Epithelial cell of esophagus (primary cell): ENCODE results near the gene CHRNG.
"Not testable (repeated sequence)": the region's sequence is repeated elsewhere in the genome, so short reads cannot be mapped to it uniquely, and the experiment has no call there.

Source experiments
- DNase-seq: peaks from one replicate; pipeline ENCODE4 v3.0.0; 2010; ENCODE audit warnings: low read depth
- H3K4me3 ChIP-seq: 2 replicates; pipeline ENCODE4 v1.5.1; 2011; ENCODE audit warnings: mild to moderate bottlenecking, low read length, control low read depth
- CTCF ChIP-seq: IDR thresholded peaks from 2 replicates; pipeline ENCODE4 v1.5.1; 2011; ENCODE audit warnings: low read depth, mild to moderate bottlenecking, low read length, control low read depth, inconsistent platforms; ENCODE audit not compliant: insufficient read depth; ENCODE audit errors: missing control alignments

CHRNG gene

GRCh38 chr2:232569541-232569940 lies 30.0 kb downstream of the CHRNG start:
- no peak overlapping the region for H3K4me3 ChIP-seq

GRCh38 chr2:232570481-232570880 lies 31.0 kb downstream of the CHRNG start:
- not testable (repeated sequence) for H3K4me3 ChIP-seq, DNase-seq

More at GRCh38 chr2:232569541-232569940, 30.0 kb downstream of the CHRNG start:
- no peak for DNase-seq
- TF ChIP-seq CTCF = no peak

GRCh38 chr2:232571026-232571474 lies 31.6 kb downstream of the CHRNG start:
- H3K4me3 ChIP-seq = no peak overlapping the region
- no peak for TF ChIP-seq CTCF
- DNase-seq = no peak

GRCh38 chr2:232573042-232573441 lies 33.5 kb downstream of the CHRNG start:
- TF ChIP-seq CTCF = no peak
- no peak for DNase-seq
- H3K4me3 ChIP-seq = no peak overlapping the region

GRCh38 chr2:232573771-232574435 lies 34.4 kb downstream of the CHRNG start:
- DNase-seq = no peak
- H3K4me3 ChIP-seq = no peak overlapping the region
- TF ChIP-seq CTCF = no peak

- no peak overlapping the region for H3K4me3 ChIP-seq
- peak; percentile 72 for DNase-seq
- no peak for TF ChIP-seq CTCF
These were observed 35.3 kb downstream of the CHRNG start for GRCh38 chr2:232574674-232575403.

GRCh38 chr2:232575404-232575746 lies 35.9 kb downstream of the CHRNG start:
- no peak overlapping the region for H3K4me3 ChIP-seq

More at GRCh38 chr2:232575404-232575746, 35.9 kb downstream of the CHRNG start:
- DNase-seq = no peak
- no peak for TF ChIP-seq CTCF
